HepG2 (cell line): ENCODE results near the gene THEM5.

Source experiments
- EP300 ChIP-seq, 3 experiments: sonication (generic) in 1 of 3; formaldehyde crosslinking in 1 of 3; IDR thresholded peaks; 2 replicates each; pipeline versions ENCODE4 v1.5.1 to v1.6.1; 2011 to 2020; ENCODE audit warnings: low read depth in 2 of 3, low read length in 2 of 3, borderline replicate concordance in 1 of 3, improper control_type of control experiment in 1 of 3, mild to moderate bottlenecking in 1 of 3, missing genetic modification reagents in 1 of 3, moderate library complexity in 1 of 3
- FOXA1 ChIP-seq, 2 experiments: fragments of 450-650 bp in 1 of 2; sonication (generic) in 1 of 2; formaldehyde crosslinking in 1 of 2; IDR thresholded peaks; 2 replicates each; pipeline versions ENCODE4 v1.4.0 to v1.6.1; 2016 to 2020; ENCODE audit warnings: missing genetic modification reagents in 1 of 2
- KLF9 ChIP-seq: IDR thresholded peaks from 2 replicates; pipeline ENCODE4 v1.6.1; 2016; ENCODE audit warnings: low read depth
- MXD1 ChIP-seq: sonication (generic); formaldehyde crosslinking; IDR thresholded peaks from 2 replicates; pipeline ENCODE4 v1.4.0; 2020; ENCODE audit warnings: mild to moderate bottlenecking, missing genetic modification reagents
- PAX8 ChIP-seq: sonication (generic); formaldehyde crosslinking; IDR thresholded peaks from 2 replicates; pipeline ENCODE4 v1.8.0; 2022; ENCODE audit warnings: mild to moderate bottlenecking, missing genetic modification reagents, borderline replicate concordance
- PRMT3 ChIP-seq: sonication (generic); formaldehyde crosslinking; IDR thresholded peaks from 2 replicates; pipeline ENCODE4 v1.8.1; 2022; ENCODE audit warnings: low read depth, mild to moderate bottlenecking, moderate library complexity, missing genetic modification reagents, borderline replicate concordance
- TSC22D2 ChIP-seq: sonication (generic); formaldehyde crosslinking; IDR thresholded peaks from 2 replicates; pipeline ENCODE4 v1.5.1; 2020; ENCODE audit warnings: missing genetic modification reagents, mild to moderate bottlenecking, borderline replicate concordance
- ZNF224 ChIP-seq: sonication (generic); formaldehyde crosslinking; IDR thresholded peaks from 2 replicates; pipeline ENCODE4 v1.5.0; 2020; ENCODE audit warnings: mild to moderate bottlenecking, missing genetic modification reagents
- ZSCAN20 ChIP-seq: sonication (generic); formaldehyde crosslinking; IDR thresholded peaks from 2 replicates; pipeline ENCODE4 v1.4.0; 2020; ENCODE audit warnings: missing genetic modification reagents, mild to moderate bottlenecking, borderline replicate concordance
- ZZZ3 ChIP-seq: sonication (generic); formaldehyde crosslinking; IDR thresholded peaks from 2 replicates; pipeline ENCODE4 v1.4.0; 2020; ENCODE audit warnings: missing genetic modification reagents, mild to moderate bottlenecking, borderline replicate concordance

GRCh38 chr1:151882466-151882865 is 29.0 kb upstream of the THEM5 start:
- TF ChIP-seq PRMT3 (no peak), MXD1 (CRISPR knock-in tag) (no peak), ZNF224 (CRISPR knock-in tag) (no peak), PAX8 (no peak), TSC22D2 (CRISPR knock-in tag) (no peak), EP300 (IDR thresholded peaks at IDR 0.05; ENCODE audit: low read depth in 2 of 2, low read length in 2 of 2) (no peak), EP300 (CRISPR knock-in tag; IDR thresholded peaks at IDR 0.05; ENCODE audit: borderline replicate concordance) (no peak), ZSCAN20 (CRISPR knock-in tag) (no peak), FOXA1 (IDR thresholded peaks at IDR 0.05) (no peak), FOXA1 (CRISPR knock-in tag; IDR thresholded peaks at IDR 0.05) (no peak), KLF9 (CRISPR knock-in tag) (no peak), ZZZ3 (CRISPR knock-in tag) (no peak)
